Fibroblast of skin of scalp (primary cell): ENCODE results near the gene OSBPL5.
A peak's percentile ranks its signal among the peaks of the same experiment; 100 is the strongest.
"Not testable (repeated sequence)": the region's sequence is repeated elsewhere in the genome, so short reads cannot be mapped to it uniquely, and the experiment has no call there.

Source experiments
- DNase-seq: peaks from one replicate; pipeline ENCODE4 v3.0.0-alpha.2; 2013

OSBPL5 gene

DNA sequence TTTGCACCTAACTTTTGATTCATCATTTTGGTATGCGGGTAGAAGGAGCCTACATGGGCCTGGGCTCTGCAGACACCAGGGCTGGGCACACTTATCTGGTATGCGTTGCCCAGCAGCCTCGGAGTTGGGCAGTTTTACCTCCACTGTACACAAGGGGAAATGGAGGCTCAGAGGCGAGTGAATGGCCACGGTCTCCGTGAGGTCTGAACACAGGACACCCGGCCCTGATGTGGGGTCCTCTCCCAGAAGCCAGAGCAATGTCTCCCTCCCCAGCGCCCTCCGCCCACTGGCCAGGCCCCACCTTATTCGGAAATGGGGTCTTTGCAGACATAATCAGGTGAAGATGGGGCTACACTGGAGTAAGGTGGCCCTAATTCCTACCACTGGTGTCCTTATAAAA, 43.7 kb downstream of the OSBPL5 start:
- no peak for DNase-seq

DNA sequence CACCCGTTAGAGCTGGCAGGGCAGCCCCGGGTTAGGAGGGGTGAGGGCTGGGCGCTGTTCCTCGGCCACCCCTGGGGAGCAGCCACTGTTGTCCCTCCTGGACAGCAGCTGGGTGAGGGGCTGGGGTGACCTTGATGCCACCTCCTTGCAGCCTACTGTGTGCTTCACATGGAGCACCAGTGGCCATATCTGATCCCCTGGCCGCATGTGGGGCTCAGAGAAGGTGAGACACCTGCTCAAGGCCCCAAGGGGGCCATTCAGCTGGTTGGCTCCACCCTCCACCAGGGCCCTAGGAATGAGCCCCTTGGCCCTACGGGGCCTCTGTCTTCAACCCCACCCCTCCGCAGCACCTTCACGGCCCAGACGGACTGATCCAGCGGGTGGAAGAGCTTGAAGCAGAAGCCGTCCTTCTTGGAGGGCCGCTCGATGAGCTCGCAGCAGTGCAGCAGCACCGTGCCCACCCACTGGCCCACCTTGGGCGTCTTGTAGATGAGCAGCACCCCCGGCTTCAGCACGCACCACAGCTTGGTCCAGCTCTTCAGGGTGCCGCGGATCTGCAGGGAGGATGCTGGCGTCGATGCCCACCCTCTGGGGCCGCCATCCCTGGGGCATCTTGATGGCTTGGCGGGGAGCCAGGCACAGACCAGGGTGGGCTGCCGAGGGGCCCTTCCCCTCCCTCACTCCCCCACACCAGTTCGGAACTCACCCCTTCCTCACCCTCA, 44.9 kb downstream of the OSBPL5 start:
- no peak for DNase-seq

DNA sequence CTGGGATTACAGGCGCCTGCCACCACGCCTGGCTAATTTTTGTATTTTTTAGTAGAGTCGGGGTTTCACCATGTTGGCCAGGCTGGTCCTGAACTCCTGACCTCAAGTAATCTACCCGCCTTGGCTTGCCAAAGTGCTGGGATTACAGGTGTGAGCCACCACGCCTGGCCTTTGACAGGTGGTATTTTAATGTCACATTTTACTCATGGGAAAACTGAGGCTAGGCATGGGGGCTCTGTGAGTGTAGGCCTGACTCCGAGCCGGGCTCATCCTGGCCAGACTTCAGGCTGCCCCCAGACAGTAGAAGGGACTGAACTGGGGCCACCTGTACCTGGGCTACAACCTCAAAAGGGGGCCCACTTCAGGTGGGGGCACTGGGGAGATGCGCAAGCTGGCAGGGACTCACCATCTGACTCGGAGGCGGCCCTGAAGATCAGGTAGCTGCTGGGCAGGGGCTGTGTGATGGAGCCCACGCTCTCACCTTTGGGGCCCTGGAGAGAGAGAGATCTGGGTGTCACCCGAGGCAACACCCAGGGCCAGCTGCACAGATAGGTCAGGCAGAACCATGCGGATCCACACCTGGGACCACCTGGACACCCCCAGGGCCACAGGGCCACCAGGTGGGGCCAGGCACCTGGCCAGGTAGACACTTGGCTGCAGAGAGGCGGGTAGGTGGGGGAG, 45.8 kb downstream of the OSBPL5 start:
- no peak for DNase-seq

DNA sequence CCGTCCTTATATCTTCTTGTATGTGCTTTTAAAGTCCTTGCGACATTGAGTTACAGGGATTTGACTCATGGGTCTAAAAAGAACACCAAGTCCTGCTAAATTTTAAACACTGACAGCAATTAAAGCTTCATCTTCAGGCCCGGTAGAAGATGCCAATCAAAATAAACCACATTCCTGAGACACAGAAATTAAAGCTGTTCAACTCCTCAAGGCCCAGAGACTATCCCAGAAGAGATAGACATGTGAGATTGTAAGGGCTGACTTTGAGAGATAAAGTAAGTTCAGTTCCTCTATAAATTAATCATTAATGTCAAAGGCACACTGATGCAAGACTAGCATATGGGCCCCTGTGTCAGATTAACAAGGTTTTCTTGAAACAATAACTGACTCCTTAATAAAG, 49.8 kb downstream of the OSBPL5 start:
- DNase-seq, result no peak

DNA sequence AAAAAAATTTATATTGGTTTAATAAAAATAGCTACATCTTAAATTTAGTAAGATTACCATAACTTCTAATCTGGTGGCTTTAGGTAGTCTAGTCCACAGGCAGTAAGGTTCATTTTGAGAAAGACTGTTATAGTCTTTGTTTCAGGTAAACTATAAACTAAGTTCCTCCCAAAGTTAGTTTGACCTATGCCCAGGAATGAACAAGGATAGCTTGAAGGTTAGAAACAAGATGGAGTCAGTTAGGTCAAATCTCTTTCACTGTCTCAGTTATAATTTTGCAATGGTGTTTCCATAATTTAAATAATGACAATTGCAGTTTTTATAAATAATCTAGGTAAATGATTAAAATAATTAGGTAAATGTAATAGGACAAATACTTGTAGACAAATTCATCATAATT, 51.4 kb downstream of the OSBPL5 start:
- DNase-seq, result not testable (repeated sequence)

DNA sequence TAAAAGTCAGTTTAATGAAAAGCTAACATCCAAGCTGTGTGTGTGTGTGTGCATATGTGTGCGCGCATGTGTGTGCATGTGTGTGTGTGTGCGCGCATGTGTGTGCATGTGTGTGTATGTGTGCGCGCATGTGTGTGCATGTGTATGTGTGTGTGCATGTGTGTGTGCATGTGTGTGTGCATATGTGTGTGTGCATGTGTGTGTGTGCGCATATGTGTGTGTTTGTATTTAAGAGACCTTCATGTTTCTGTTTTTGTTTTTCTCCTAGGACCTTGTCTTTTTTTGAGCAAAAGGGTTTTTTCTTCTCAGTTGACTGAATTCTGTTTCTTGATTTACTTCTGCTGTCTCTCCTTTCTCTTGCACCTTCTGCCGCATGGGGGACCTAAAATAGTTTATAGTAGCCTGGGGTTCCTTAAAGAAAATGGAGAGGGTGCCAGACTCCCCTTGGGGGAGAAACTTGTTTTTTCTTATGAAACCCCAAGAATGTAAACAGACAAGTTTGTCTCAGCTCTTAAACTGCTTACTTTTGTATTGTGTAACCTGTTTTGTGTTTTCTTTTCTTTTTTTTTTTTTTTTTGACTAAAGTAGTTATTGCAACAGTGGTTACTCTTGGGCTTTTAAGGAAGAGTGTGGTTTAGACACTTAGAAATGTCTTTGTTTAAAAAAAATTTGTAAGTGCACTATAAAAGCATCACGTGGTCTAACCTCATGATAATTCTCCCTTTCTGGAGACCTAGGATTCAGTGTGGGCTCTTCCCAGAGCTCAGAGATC, 53.0 kb downstream of the OSBPL5 start:
- no peak for DNase-seq

DNA sequence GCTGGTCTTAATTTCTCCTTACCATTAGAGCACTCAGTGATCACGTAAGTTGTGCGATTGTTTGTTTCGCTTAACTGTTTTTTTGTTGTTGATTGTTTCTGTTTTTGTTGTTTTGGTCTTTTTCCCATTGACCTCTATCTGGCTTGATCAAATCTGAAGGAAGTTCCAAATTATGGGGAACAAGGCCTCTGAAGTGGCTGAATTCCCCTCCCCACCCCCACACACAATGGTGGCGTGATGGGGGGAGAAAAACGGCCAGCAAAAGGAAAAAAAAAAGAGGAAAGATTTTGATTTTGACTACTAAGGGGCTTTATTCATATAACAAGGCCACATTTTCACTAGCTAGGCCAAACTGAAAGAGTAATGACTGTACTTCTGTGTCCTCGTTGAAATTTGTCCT, 53.6 kb downstream of the OSBPL5 start:
- DNase-seq, result no peak

DNA sequence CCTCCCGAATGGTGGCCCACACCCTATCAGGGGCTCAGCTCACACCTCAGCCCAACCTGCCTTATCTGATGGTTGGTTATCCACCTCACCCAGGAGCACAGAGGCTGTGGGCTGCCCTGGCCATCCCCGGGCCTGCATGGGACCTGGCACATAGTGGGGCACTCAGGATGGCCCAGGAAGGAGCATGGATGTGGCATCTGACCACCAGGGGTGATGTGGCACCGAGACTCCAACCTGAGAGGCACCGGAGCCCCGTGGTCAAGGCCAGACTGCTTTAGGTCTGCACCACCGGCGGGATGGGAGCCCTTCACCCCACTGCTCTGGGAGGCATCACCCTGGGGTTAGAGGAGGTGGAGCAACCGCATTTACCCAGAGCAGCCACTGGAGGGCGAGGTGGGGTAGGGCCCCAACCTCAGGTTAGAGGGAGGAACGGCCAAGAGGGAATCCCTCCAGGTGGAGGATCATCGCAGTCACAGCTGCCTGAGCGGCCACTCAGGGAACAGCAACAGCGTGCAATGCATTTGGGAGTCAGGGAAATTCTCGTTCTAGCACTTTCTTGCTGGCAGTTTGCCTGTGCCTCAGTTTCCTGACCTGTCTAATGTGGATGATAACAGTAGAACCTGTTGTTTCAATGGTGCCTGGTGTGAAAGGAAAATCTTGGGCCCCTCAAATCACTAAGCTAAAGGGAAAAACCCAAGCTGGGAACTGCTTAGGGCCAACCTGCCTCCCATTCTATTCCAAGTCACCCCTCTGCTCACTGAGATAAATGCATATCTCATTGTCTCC, 55.0 kb downstream of the OSBPL5 start:
- DNase-seq, result peak; percentile 29

DNA sequence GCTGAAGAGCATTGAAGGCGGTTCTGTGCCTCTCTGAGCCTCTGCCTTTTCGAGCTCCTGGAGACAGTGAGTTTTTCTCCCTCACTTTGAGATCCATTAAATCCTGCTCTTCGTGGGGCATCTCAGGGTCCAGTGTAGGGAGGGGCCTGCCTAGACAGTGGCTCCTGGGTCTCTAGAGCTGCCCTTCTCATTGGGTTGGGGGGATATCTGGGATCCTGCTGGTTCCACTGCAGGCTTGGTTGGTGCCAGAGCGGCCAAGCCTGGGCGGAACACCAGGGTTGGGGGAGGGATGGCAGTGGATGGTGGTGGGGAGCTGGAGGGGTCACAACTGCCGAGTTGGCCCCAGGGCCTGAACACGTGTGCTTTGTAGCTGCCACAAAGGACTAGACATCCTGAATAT, 55.7 kb downstream of the OSBPL5 start:
- no peak for DNase-seq

DNA sequence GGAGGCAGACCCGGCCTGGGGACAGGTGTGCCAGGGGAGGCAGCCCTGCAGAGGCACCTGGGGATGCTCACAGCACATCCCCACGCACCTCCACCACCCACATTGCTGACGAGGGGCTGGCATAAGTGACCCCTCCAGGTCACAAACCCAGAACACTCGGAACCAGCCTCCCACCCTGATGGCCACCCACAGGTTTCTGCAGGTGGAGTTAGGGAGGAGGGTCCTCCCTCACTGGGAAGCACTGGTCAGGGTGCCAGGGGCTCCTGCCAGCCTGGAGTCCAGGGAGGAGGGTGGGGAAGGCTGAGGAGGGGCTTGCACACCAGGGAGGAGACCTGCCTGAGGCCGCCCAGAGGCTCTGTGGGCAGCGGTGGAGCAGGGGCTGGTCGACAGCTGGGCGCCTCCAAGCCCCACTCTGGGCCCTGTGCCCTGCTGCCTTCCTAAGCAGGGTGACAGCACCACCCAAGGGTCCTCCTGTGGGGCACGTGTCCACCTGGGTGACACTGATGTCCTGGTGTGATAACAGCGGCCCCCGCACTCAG, 56.9 kb downstream of the OSBPL5 start:
- no peak for DNase-seq

DNA sequence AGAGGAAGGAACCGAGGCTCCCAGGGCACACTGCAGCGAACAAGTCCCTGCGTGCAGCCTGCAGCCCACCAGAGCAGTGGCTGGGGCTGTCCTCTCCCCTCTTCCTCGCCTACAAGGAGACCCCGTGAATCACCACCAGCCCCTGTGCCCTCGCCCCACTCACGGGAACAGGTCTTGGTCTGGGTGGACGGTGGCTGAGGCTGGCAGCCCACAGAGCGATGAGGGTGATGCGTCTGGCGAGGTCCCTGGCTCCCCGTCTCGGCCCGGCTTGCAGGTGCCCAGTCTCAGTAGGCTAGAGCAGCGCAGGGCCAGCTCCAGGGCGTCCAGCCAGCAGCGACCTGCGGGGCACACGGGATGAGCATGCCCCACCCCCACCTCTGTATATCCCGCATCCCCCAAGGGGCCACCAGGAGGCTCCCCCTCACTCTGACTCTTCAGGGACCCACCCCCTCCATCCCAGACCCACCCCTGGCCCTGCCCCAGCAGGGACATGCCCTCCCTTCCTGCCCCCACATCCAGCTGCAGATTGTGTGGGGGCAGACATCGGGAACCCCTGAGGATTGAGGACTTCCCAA, 57.4 kb downstream of the OSBPL5 start:
- no peak for DNase-seq

DNA sequence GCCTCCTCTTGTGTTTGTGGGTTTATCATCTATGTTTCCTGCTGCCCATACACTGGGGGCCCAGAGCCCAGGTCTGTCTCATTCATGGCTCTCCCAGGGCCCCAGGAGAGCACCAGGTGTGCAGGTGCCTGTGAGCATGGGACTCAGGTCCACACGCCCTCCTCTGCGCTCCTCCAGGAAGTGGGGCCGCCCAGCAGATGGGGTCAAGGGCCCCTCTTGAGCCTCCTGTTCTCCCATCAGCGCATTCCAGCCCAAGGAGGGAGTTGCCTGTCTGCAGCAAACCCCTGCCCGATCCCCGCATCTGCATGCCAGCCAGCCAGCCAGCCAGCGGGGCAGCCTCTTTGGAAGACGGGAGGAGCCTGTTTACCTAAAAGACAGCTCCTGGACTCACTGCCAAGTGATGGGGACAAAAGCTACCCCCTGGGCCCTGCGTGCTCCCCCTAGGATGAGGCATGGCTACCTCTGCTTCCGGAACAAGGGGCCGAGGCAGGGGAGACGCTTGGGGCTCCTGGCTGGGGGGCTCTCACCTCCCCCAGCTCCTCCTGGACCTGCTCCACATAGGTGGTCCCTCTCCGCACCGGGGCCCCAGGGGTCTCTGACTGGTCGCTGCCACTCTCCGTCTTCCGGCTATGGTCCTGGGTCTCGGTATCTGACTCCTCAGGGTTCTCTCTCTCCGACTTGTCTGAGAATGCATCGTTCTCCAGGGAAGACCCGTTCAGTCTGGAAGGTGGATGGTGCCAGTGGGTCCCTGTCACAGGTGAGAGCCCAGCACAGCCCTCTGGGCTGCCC, 58.2 kb downstream of the OSBPL5 start:
- DNase-seq, result no peak

DNA sequence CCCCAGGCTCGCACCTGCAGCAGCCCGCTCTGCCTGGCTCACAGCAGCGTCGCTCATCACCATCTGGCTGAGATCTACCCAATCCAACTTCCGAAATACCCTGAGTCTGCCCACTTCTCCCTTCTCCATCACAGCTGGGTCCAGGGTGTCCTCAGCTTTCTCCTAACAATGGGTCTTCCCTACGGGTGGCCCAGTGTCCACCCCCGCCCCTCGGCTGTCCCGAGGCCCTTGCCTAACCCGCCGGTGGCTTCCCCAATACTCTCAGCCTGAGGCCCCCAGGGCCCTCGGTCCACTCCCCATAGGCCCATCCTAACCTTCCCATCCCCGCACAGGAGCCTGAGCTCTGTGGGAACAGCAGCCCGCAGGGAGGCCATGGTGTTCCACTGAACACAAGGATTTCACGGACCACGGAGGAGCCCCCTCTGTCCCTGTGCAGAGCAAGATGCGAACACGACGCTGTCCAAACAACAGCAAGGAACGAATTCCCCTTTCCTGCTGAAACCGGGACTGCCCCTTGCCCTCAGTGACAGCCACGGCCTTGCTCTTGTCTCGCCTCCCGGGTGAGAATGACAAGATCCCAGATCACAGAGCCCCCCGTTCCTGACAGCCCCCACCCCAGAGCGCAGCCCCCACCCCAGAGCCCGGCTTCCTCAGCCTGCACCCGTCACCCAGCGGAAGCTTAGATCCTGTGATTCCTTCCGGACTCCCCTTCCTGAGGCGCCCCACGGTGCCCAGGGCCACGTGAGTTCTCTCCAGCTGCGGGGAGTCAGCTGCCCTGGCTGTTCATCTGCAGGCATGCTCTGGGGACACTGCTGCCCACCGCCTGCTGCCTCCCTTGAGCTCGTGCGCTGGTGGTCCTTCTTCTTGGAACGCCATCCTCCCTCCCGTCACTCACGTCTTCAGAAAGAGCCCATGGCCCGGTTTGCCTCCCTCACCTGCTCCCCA, 59.0 kb downstream of the OSBPL5 start:
- no peak for DNase-seq

DNA sequence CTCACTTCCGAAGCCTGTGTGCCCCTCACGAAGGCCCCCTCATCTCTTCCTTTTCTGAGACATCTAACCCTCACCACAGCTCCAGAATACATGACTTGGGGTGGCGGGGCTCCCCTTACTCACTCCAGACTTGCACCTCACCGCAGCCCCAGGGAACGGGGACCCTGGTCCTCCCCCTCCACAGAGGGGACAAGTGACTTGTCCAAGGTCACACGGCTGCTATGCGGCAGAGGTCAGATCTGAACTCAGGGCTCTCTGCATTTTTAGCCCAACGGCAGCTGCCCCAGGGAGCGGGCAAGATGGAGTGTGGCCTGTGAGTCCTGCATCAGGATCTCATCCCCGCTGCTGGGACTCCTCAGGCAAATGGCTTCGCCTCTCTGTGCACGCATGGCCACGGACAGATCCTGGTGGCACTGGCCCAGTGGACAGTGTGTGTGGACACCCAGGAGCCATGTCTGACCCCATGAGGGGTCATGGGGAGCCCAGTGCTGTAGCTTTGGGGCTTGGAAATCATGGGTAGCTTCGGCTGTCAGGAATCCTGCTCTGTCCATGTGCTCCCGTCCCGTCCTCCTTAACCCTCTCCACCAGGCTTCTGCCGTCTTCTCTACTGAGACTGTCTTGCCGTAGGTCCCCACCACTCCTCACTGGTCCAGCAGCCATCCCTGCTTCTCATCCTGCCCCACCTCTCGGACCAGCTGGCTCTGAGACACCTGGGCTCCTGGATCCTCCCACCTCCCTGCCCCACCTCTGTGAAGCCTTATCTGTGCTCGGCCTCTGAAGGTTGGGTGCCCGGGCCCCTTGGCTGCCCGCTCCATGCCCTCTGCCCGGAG, 59.9 kb downstream of the OSBPL5 start:
- no peak for DNase-seq

DNA sequence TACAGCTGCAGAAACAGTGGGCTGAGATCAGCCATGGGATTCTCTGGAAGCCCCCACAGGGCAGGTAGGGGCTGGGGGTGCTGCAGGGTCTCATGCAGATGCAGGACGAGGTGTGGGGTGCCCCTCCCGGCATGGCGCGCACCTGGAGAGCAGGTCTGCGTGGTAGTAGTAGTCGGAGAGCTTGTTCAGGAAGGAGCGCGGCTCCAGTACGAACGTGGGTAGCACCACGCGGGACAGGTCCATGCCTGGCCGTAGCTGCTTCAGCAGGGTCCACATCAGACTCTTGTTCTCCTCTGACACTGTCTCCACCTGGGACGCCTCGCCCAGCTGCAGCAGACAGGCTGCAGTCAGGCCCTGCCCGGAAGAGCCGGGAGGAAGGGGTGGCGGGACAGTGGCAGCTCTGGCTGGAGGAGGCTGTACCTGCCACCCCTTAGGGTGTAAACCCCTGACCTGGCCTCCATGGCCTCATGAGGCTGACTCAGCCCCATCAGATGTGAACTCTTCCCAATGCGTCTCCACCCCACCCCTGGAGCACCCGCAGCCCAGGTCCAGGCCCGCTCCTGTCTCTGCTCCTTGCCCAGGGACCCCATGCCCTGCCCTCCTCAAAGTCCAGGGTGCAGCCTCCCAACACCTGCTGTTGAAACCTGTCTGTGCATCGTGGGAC, 60.9 kb downstream of the OSBPL5 start:
- no peak for DNase-seq

DNA sequence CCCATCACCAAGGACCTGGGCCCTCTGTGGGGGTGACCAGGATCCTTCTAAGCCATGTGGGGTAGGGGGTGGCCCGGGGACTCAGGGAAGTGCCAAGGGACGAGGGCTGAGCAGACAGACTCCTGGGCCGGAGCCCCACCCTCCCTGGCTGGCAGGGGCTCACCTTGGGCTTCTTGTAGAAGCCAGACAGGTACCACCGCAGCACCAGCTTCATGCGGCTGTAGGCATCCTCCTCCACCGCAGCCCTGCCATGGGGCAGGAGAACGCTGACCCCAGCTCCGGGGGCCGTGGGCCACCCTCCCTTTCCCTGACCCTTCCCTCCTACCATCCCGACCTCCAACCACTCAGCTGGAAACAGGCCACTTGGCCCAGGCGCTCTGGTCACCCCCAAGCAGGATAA, 62.0 kb downstream of the OSBPL5 start:
- DNase-seq, result no peak

DNA sequence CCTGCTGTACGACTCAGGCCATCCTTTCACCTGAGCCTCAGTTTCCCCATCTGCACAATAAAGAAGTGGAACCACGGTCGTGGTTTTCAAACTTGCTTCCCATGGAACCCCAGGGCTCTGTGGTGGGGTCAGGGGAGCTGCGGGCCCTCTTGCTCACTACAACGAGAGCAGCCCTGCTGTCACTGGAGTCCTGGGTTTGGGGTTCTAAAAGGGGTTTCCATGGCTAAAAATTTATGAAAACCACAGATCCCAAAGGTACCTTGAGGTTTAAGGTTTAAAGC, 62.5 kb downstream of the OSBPL5 start:
- DNase-seq, result no peak

DNA sequence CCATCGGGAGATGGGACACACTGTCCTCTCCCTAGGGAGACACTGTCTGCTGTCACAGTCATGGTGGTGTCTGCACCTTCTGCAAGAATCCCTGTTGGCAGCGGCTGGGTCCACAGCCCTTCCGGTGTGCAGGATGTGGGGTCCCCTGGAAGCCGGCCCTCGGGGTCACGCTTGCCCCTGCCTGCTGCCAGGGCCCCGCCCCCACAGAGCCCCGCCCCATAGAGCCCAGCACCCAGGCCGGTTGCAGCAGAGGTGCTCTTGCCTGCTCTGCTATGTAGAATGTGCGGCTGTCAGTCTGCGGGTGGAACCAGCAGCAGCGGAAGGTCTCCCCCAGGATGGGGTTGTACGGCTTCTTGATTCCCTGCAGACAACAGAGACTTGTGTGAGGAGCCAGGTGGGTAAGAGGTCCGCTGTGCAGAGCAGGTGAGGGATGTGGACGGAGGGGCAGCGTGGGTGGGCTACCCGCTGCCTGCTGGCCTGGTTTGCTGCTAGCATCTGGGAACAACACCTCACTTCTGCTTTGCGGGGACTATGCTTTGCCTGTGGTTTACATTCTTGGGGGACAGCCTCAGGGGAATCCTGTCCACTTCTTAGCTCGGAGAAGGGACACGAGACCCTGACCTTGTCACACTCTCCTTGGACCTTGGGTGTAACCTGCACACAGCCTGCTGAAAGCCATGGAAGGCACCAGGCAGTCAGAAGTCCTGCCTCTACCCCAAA, 63.0 kb downstream of the OSBPL5 start:
- DNase-seq, result no peak
